ENCODE measurements around the gene DNAL4. TPM values are rescaled to one million over a fixed set of nuclear protein-coding genes. Genes with fewer than 3 reads are reported as not detected.

DNAL4 gene
- total RNA-seq, 1 donor: 11.2 TPM

- no peak for DNase-seq (ENCODE audit: low read depth)
- peak overlapping the region; percentile 91 for H3K4me3 ChIP-seq (ENCODE audit: low read depth, low read length)
- TF ChIP-seq CTCF (IDR thresholded peaks at IDR 0.05; ENCODE audit: insufficient read depth, low read depth, low read length): no peak
These were observed 1.1 kb downstream of the DNAL4 start for GRCh38 chr22:38792833-38793232.

GRCh38 chr22:38789606-38790005, 4.3 kb downstream of the DNAL4 start:
- no peak for DNase-seq (ENCODE audit: low read depth)
- TF ChIP-seq CTCF (IDR thresholded peaks at IDR 0.05; ENCODE audit: insufficient read depth, low read depth, low read length): no peak
- no peak overlapping the region for H3K4me3 ChIP-seq (ENCODE audit: low read depth, low read length)

- no peak for TF ChIP-seq CTCF (IDR thresholded peaks at IDR 0.05; ENCODE audit: insufficient read depth, low read depth, low read length)
- H3K4me3 ChIP-seq (ENCODE audit: low read depth, low read length): no peak overlapping the region
- no peak for DNase-seq (ENCODE audit: low read depth)
These were observed 5.1 kb downstream of the DNAL4 start for GRCh38 chr22:38788846-38789245.

- peak; percentile 96 for DNase-seq (ENCODE audit: low read depth)
- TF ChIP-seq CTCF (IDR thresholded peaks at IDR 0.05; ENCODE audit: insufficient read depth, low read depth, low read length): no peak
- no peak overlapping the region for H3K4me3 ChIP-seq (ENCODE audit: low read depth, low read length)
These were observed 5.7 kb downstream of the DNAL4 start for GRCh38 chr22:38788021-38788816.

GRCh38 chr22:38786631-38787030, 7.3 kb downstream of the DNAL4 start:
- TF ChIP-seq CTCF (IDR thresholded peaks at IDR 0.05; ENCODE audit: insufficient read depth, low read depth, low read length): no peak
- no peak for DNase-seq (ENCODE audit: low read depth)
- no peak overlapping the region for H3K4me3 ChIP-seq (ENCODE audit: low read depth, low read length)

- H3K4me3 ChIP-seq (ENCODE audit: low read depth, low read length): no peak overlapping the region
- DNase-seq (ENCODE audit: low read depth): no peak
- no peak for TF ChIP-seq CTCF (IDR thresholded peaks at IDR 0.05; ENCODE audit: insufficient read depth, low read depth, low read length)
These were observed 9.1 kb downstream of the DNAL4 start for GRCh38 chr22:38784856-38785255.

GRCh38 chr22:38784035-38784434, 9.9 kb downstream of the DNAL4 start:
- TF ChIP-seq CTCF (IDR thresholded peaks at IDR 0.05; ENCODE audit: insufficient read depth, low read depth, low read length): no peak
- DNase-seq (ENCODE audit: low read depth): no peak

More at GRCh38 chr22:38784035-38784434, 9.9 kb downstream of the DNAL4 start:
- H3K4me3 ChIP-seq (ENCODE audit: low read depth, low read length): no peak overlapping the region

Measured in fibroblast of villous mesenchyme (primary cell).